Measurements from ENCODE around the gene ELAVL2. TPM values are rescaled to one million over a fixed set of nuclear protein-coding genes. Genes with fewer than 3 reads are reported as not detected.
"Not testable (repeated sequence)": the region's sequence is repeated elsewhere in the genome, so short reads cannot be mapped to it uniquely, and the experiment has no call there.

ELAVL2 gene
- total RNA-seq, 3 donors from 2014 or later, result not detected

DNA sequence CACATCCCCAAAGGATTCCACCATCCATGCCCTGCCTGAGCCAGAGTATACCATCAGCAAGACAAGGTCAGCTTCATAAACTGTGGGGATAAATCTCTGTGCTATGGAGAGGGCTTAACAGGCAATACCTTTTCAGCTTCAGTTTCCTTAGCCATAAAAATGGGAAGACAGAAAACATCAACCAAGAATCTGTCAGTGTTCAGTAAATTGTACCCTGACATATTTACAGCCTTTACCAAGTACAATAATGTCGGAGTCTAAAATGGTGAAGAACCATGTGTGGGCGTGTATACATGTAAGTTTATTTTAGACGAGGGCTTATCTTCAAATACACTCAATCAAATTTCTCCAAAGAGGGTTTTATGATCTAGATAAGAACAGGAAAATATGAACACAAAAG, 94.7 kb downstream of the ELAVL2 start:
- no peaks in the 10 kb centered on the region for H3K4me1 Mint-ChIP-seq (ENCODE audit: low read depth)
- peaks cover 6% of the 10 kb centered on the region for H3K9me3 Mint-ChIP-seq
- no peak for ATAC-seq
- H3K27me3 Mint-ChIP-seq (ENCODE audit: low read depth), result no peaks in the 10 kb centered on the region
- no peaks in the 10 kb centered on the region for H3K36me3 Mint-ChIP-seq (ENCODE audit: insufficient read depth)
- DNase-seq, result no peak
- no peak overlapping the region for H3K4me3 Mint-ChIP-seq

DNA sequence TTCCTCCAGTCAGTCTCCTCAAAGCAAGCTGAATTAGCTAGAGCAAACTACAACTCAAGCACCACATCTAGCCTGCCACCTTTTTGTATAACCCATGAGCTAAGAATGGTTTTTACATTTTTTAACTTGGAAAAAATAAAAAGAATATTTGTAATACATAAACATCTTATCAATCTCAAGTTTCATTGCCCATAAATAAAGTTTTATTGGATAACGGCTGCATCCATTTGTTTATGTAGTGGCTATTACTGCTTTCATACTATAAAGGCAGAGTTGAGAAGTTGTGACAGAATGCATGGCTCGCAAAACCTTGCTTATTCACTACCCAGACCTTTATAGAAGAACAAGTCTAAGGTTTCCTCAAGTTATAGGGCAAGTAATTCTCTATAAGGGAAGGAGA, 95.7 kb downstream of the ELAVL2 start:
- no peaks in the 10 kb centered on the region for H3K36me3 Mint-ChIP-seq (ENCODE audit: insufficient read depth)
- DNase-seq (no peak), ATAC-seq (no peak)
- no peaks in the 10 kb centered on the region for H3K27me3 Mint-ChIP-seq (ENCODE audit: low read depth)
- peaks cover 7% of the 10 kb centered on the region for H3K9me3 Mint-ChIP-seq
- no peaks in the 10 kb centered on the region for H3K4me1 Mint-ChIP-seq (ENCODE audit: low read depth)
- no peak overlapping the region for H3K4me3 Mint-ChIP-seq

DNA sequence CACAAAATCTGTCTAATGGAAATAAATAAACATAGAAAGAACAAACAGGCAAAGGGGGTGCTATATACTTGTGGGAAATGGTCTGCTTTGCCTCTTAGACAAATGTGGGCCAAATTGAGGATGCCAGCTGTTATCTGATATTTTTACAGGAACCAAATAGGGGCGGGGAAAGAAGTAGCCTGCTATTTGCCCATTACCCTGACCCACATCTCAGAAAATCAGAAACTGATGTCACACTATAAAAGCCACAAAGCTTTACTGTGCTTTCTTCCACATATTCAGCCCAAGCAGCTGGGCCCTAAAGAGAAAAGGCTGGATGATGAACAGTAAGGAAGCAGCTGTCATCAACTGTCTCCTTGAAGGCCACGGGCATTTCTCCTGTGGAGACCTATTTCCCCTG, 97.3 kb downstream of the ELAVL2 start:
- ATAC-seq (no peak), DNase-seq (no peak)
- Mint-ChIP-seq H3K36me3 (ENCODE audit: insufficient read depth) (no peaks in the 10 kb centered on the region), H3K9me3 (peaks cover 13% of the 10 kb centered on the region), H3K4me1 (ENCODE audit: low read depth) (no peaks in the 10 kb centered on the region), H3K27me3 (ENCODE audit: low read depth) (no peaks in the 10 kb centered on the region), H3K4me3 (no peak overlapping the region)

DNA sequence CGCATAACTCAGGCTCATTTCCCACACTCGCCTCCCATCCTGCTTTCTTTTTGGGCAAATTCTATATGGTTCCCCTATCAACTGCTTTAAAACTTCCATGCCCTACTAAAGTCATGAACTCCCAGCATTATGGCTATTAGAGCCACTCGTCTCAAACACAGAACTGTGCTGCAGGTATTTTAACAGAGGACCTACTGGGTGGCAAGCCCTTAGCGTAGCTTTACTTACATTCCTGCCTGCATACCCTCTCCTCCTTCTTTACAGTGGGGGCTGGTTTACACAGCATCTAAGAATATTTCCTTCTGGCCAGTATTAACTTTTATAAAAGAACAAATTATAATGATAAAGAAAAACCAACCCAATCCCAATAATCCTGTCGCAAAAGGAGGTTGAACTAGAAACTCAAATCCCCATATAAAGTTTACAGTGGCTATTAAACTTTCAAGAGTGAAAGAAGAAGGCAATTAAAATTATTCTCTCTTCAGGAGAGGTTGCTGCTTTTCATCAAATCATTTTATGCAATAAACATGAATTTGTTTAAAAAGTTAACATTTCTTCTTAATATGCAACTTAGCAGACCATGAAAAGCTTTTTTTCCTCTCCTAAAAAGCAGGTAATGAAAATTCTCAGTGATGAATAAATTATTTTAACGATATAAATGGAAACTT, 100.6 kb downstream of the ELAVL2 start:
- Mint-ChIP-seq H3K36me3 (ENCODE audit: insufficient read depth) (no peaks in the 10 kb centered on the region), H3K4me3 (no peak overlapping the region), H3K27me3 (ENCODE audit: low read depth) (no peaks in the 10 kb centered on the region), H3K4me1 (ENCODE audit: low read depth) (no peaks in the 10 kb centered on the region), H3K9me3 (peaks cover 7% of the 10 kb centered on the region)
- ATAC-seq, result no peak
- no peak for DNase-seq

DNA sequence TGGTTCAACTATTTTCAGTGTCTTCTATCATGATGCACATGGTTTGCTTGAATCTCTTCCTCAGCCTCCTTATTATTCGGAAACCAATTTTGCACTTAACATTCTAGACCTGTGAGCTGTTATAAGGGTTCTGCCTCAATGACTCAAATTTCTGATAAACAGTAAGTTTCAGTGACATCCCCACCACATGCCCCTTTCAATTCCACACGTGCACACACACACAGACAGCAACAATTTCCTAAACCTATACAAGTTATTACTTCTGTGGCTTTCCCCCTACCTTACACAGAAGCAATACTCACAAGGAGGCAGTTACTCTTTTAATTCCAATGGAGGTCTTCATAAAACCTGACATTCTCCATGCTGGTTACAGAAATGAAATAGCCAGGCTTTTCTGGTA, 102.4 kb downstream of the ELAVL2 start:
- H3K27me3 Mint-ChIP-seq (ENCODE audit: low read depth), result no peaks in the 10 kb centered on the region
- no peaks in the 10 kb centered on the region for H3K4me1 Mint-ChIP-seq (ENCODE audit: low read depth)
- no peak overlapping the region for H3K4me3 Mint-ChIP-seq
- H3K36me3 Mint-ChIP-seq (ENCODE audit: insufficient read depth), result no peaks in the 10 kb centered on the region
- peaks cover 7% of the 10 kb centered on the region for H3K9me3 Mint-ChIP-seq
- ATAC-seq, result no peak
- no peak for DNase-seq

DNA sequence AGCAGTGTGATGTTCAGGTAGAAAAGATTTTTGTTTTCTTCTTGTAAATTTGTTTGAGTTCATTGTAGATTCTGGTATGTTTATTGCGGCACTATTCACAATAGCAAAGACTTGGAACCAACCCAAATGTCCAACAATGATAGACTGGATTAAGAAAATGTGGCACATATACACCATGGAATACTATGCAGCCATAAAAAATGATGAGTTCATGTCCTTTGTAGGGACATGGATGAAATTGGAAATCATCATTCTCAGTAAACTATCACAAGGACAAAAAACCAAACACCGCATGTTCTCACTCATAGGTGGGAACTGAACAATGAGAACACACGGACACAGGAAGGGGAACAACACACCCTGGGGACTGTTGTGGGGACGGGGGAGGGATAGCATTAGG, 103.0 kb downstream of the ELAVL2 start:
- H3K4me1 Mint-ChIP-seq (ENCODE audit: low read depth); H3K9me3 Mint-ChIP-seq; ATAC-seq; H3K4me3 Mint-ChIP-seq; H3K27me3 Mint-ChIP-seq (ENCODE audit: low read depth); H3K36me3 Mint-ChIP-seq (ENCODE audit: insufficient read depth); DNase-seq: not testable (repeated sequence)

DNA sequence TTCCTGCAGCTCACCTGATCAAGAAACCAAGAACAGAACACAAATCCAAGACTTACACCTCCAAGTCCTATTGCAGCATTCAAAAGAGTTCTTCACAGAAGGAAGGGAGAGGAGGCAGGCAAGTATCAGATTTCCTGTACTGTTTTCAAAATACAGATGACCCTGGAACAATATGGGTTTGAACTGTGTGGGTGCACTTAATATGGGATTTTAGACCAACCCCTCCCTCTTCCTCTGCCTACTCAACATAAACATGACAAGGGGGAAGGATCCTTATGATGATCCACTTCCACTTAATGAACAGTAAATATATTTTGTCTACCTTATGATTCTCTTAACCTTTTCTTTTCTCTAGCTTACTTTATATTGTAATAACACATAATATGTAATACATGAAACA, 104.6 kb downstream of the ELAVL2 start:
- Mint-ChIP-seq H3K36me3 (ENCODE audit: insufficient read depth) (no peaks in the 10 kb centered on the region), H3K9me3 (peaks cover 7% of the 10 kb centered on the region)

DNA sequence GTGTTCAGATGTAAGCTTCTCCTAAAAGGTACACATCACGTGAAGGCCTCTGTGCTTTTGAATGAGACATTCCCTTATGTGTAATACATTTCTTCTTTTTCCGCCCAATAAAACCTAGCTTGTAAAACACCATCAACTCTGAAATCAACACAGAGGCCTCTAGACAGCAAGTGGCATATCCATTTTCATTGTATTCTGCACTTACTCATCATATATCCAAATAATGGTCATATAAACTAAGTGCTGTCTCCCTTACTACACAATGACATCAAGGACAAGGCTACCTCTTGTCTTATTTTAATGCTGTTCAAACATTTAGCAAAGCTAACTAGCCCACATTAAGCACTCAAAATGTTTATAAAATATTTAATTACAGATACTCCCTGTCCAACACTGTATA, 108.5 kb downstream of the ELAVL2 start:
- Mint-ChIP-seq H3K9me3 (no peaks in the 10 kb centered on the region), H3K36me3 (ENCODE audit: insufficient read depth) (no peaks in the 10 kb centered on the region), H3K4me1 (ENCODE audit: low read depth) (no peaks in the 10 kb centered on the region), H3K4me3 (no peak overlapping the region), H3K27me3 (ENCODE audit: low read depth) (no peaks in the 10 kb centered on the region)
- no peak for DNase-seq
- ATAC-seq, result no peak

More for the DNA sequence above, 104.6 kb downstream of the ELAVL2 start:
- DNase-seq (no peak), ATAC-seq (no peak)
- Mint-ChIP-seq H3K4me3 (no peak overlapping the region), H3K4me1 (ENCODE audit: low read depth) (no peaks in the 10 kb centered on the region), H3K27me3 (ENCODE audit: low read depth) (no peaks in the 10 kb centered on the region)

DNA sequence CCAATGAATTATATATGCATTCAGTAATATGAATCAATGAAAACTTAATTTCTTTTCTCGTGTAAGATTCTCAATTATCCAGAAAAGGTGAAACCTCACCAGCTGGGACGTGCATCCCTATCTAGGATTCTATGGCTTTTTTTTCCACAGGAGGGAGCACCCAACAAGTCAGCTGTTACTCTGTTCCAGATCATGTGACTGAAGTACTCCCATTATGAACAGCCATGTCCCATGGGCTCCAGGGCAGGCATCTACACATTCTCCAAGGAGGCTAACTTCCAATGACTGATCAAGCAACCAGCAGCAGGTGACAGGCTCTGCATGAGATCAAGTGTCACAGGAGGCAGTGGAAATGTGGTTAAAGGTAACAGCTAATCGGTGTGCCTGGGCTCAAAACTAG, 118.8 kb downstream of the ELAVL2 start:
- DNase-seq (no peak), ATAC-seq (no peak)
- H3K36me3 Mint-ChIP-seq (ENCODE audit: insufficient read depth), result no peaks in the 10 kb centered on the region
- no peaks in the 10 kb centered on the region for H3K27me3 Mint-ChIP-seq (ENCODE audit: low read depth)
- peaks cover 11% of the 10 kb centered on the region for H3K9me3 Mint-ChIP-seq
- H3K4me1 Mint-ChIP-seq (ENCODE audit: low read depth), result no peaks in the 10 kb centered on the region
- no peak overlapping the region for H3K4me3 Mint-ChIP-seq

DNA sequence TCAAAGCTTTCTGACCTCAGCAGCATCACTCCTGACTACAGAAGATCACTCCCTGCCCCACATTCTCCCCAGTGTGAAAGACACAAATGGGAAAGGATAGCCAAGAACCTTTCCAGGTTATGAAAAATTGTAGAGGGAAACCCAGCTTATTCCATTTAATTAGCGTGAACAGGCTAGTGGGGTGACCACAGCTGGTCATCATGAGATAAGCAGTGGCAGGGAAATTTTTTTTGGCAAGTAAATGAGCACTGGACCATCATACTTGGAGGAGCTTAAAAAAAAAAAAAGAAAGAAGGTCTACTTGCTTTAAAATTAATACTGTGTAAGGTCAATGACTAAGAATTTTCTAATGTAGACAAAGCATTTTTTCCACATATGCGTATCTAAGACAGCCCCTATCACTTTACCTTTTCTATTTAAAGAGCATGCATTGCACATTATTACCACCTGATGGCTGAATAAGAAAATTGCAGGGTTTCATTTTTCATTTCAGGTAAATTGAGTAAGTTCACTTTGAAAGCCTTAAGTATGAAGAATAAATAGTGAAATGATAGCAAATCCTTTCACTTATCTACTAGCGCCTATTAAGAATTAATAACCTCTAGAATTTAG, 123.6 kb downstream of the ELAVL2 start:
- H3K4me1 Mint-ChIP-seq (ENCODE audit: low read depth), result no peaks in the 10 kb centered on the region

DNA sequence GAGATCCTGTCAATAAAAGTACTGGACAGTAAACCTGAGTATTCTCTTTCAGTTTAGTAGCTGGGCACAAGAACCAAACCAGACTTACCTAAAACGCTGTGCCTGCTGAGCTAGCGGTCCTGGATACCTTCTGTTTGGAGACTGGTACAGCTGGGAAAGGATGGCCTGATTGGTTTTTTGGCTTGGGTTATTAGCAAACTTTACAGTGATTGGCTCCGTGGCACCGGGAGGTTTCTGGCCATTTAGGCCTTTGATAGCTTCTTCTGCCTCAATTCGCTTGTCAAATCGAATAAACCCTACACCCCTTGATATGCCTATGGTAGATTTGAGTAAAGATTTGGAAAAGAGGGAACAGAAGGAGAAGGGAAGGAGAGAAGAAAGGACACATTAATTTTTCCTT, 124.7 kb downstream of the ELAVL2 start:
- Mint-ChIP-seq H3K36me3 (ENCODE audit: insufficient read depth) (no peaks in the 10 kb centered on the region), H3K4me3 (no peak overlapping the region), H3K9me3 (peaks cover 3% of the 10 kb centered on the region), H3K27me3 (ENCODE audit: low read depth) (no peaks in the 10 kb centered on the region), H3K4me1 (ENCODE audit: low read depth) (no peaks in the 10 kb centered on the region)
- DNase-seq (no peak), ATAC-seq (no peak)

More for the DNA sequence above, 123.6 kb downstream of the ELAVL2 start:
- H3K4me3 Mint-ChIP-seq, result no peak overlapping the region
- H3K9me3 Mint-ChIP-seq, result peaks cover 3% of the 10 kb centered on the region
- DNase-seq, result no peak
- no peaks in the 10 kb centered on the region for H3K36me3 Mint-ChIP-seq (ENCODE audit: insufficient read depth)
- no peaks in the 10 kb centered on the region for H3K27me3 Mint-ChIP-seq (ENCODE audit: low read depth)
- no peak for ATAC-seq

DNA sequence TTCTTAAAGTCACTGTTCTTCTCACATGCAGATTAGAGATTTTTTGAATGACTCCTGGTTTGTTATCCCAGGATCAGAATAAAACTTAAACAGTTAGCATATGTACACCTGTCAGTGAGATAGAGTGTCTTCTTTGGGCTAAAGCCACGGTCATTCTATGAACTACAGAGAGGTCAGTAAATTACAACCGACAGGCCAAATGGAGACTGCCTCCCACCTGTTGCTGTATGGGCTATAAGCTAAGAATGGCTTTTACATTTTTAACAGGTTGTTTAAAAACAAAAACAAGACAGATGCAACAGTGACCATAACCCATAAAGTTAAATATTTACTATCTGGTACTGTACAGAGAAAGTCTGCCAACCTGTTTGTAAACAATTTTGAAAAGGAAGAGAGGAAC, 125.7 kb downstream of the ELAVL2 start:
- no peaks in the 10 kb centered on the region for H3K36me3 Mint-ChIP-seq (ENCODE audit: insufficient read depth)
- no peak for ATAC-seq

DNA sequence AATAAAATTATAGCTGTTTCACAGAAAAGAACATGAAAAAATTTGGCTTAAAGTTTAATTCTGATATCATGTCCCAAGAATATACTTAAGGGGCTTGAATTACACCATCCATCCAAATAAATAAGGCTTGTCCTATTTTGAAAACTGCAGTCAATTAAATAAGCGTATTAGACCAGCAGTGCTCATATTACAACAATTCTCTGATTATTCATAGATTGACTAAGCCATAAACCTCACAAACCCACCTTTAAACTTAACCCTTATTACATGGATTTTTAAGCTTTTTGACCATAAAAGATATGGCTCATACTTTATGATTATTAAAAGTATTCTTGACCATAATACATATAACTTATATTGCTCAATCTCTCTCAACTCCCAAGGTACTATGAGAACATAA, 127.9 kb downstream of the ELAVL2 start:
- ATAC-seq (no peak), DNase-seq (no peak)

More for the DNA sequence above, 125.7 kb downstream of the ELAVL2 start:
- no peaks in the 10 kb centered on the region for H3K27me3 Mint-ChIP-seq (ENCODE audit: low read depth)
- no peak overlapping the region for H3K4me3 Mint-ChIP-seq
- H3K4me1 Mint-ChIP-seq (ENCODE audit: low read depth), result no peaks in the 10 kb centered on the region
- no peaks in the 10 kb centered on the region for H3K9me3 Mint-ChIP-seq
- DNase-seq, result no peak

DNA sequence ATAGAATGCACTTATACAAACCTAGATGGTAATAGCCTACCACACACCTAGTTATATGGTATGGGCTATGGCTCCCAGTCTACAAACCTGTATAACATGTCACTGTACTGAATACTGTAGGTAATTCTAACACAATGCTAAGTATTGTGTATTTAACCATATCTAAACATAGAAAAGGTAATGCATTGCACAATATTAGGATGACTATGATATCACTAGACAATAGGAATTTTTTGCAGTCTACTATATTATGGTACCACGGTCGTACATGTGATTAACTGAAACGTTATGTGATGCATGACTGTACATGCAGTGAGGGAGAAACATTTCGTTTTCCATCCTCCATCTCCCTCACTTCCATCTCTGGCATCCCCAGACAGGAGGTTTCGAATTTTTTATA, 130.5 kb downstream of the ELAVL2 start:
- ATAC-seq (no peak), DNase-seq (no peak)
- Mint-ChIP-seq H3K9me3 (no peaks in the 10 kb centered on the region), H3K36me3 (ENCODE audit: insufficient read depth) (no peaks in the 10 kb centered on the region), H3K27me3 (ENCODE audit: low read depth) (no peaks in the 10 kb centered on the region), H3K4me3 (no peak overlapping the region), H3K4me1 (ENCODE audit: low read depth) (no peaks in the 10 kb centered on the region)

More for the DNA sequence above, 127.9 kb downstream of the ELAVL2 start:
- no peaks in the 10 kb centered on the region for H3K9me3 Mint-ChIP-seq
- H3K36me3 Mint-ChIP-seq (ENCODE audit: insufficient read depth), result no peaks in the 10 kb centered on the region
- H3K4me1 Mint-ChIP-seq (ENCODE audit: low read depth), result no peaks in the 10 kb centered on the region
- no peaks in the 10 kb centered on the region for H3K27me3 Mint-ChIP-seq (ENCODE audit: low read depth)
- no peak overlapping the region for H3K4me3 Mint-ChIP-seq

DNA sequence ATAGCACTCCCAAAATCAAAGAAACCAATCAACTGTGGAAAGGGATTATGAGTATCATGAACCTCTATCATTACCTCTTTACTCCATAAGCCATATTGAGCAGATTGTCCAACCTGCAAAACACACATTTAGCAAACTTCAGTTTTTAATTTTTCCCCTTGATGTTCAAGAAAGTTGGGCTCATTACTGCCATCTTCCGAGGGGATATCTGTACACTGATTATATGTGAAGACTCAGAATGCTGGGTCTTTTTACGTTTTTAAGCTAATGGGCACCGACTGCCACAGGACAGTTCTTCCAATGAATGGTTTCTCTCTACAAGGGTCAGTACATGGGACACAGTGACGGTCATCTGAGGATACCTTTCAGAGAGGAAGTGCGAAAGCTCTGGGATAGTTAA, 132.7 kb downstream of the ELAVL2 start:
- DNase-seq (no peak), ATAC-seq (no peak)
- H3K27me3 Mint-ChIP-seq (ENCODE audit: low read depth), result no peaks in the 10 kb centered on the region
- H3K9me3 Mint-ChIP-seq, result no peaks in the 10 kb centered on the region
- no peaks in the 10 kb centered on the region for H3K36me3 Mint-ChIP-seq (ENCODE audit: insufficient read depth)
- H3K4me1 Mint-ChIP-seq (ENCODE audit: low read depth), result no peaks in the 10 kb centered on the region
- no peak overlapping the region for H3K4me3 Mint-ChIP-seq

Measured in activated T-cell treated with anti-CD3 and anti-CD28 coated beads, Interleukin-2, amount 50 U/mL, for 4 hours (primary cell).